Measurements from ENCODE around the gene PELI2.

DNA sequence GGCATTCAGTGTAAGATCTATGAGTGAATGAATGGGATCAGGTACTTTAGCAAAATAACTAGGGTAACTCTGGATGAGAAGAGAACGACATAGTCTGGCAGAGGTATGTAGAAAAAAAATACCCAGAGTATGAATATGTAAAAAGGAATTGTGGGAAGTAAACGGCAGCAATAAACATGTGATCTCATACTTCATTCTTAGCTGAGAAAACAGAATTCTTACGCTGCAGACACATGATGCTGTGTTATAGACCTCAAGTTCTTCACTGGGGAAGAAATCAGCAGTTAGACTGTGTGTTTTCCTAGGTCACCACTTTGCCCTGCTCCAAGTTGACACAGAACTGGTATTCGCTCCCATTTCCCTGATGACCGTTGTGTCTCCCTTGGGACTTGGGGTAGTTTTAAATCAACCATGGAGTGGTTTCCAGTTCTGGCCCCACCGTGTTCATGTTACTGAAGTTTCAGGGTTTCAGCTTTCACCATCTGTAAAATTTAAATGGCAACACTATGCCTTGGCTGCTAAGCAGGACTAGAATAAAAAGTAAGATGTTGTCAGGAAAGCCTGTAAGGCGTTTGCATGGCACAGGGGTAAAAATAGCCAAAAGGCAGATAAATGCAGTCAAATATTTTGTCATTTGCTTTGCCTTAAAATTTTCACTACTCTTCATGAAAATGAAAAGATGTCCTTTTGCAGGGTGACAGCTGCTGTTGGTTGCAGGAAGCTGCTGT lies 223.7 kb downstream of the PELI2 start:
- TF ChIP-seq, protein P1, sequence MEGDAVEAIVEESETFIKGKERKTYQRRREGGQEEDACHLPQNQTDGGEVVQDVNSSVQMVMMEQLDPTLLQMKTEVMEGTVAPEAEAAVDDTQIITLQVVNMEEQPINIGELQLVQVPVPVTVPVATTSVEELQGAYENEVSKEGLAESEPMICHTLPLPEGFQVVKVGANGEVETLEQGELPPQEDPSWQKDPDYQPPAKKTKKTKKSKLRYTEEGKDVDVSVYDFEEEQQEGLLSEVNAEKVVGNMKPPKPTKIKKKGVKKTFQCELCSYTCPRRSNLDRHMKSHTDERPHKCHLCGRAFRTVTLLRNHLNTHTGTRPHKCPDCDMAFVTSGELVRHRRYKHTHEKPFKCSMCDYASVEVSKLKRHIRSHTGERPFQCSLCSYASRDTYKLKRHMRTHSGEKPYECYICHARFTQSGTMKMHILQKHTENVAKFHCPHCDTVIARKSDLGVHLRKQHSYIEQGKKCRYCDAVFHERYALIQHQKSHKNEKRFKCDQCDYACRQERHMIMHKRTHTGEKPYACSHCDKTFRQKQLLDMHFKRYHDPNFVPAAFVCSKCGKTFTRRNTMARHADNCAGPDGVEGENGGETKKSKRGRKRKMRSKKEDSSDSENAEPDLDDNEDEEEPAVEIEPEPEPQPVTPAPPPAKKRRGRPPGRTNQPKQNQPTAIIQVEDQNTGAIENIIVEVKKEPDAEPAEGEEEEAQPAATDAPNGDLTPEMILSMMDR (optimal IDR thresholded peaks at IDR 0.05 in 1 of 3, IDR thresholded peaks at IDR 0.05 in 1 of 3, conservative IDR thresholded peaks at IDR 0.05 in 1 of 3; ENCODE audit: extremely low read depth in 1 of 3, insufficient read depth in 2 of 3, low read length in 3 of 3), result no peak
- no peak for TF ChIP-seq EZH2 (IDR thresholded peaks at IDR 0.05; ENCODE audit: low read length)

All from keratinocyte (primary cell).